ENCODE measurements around the gene PCCA. TPM values are rescaled to one million over a fixed set of nuclear protein-coding genes. Genes with fewer than 3 reads are reported as not detected.
"Not testable (repeated sequence)": the region's sequence is repeated elsewhere in the genome, so short reads cannot be mapped to it uniquely, and the experiment has no call there.

Gene PCCA
- total and polyA plus RNA-seq, 4 donors: 17.7 to 37.4 (median 22.6) TPM

- intact Hi-C loops (cut with DNase I); H3K27me3 ChIP-seq (ENCODE audit: control insufficient read depth in 1 of 2, insufficient read depth in 2 of 2, low read length in 1 of 2); H3K9me3 ChIP-seq (ENCODE audit: control insufficient read depth, low read length); H3K27ac ChIP-seq (ENCODE audit: low read depth in 1 of 2, low read length in 2 of 2); ATAC-seq (ENCODE audit: low FRiP score); H3K4me1 ChIP-seq (ENCODE audit: control insufficient read depth in 1 of 2, insufficient read depth in 2 of 2, low read length in 2 of 2); H3K4me3 ChIP-seq (ENCODE audit: low read length in 2 of 2); DNase-seq; H3K36me3 ChIP-seq (ENCODE audit: control insufficient read depth in 1 of 2, insufficient read depth in 2 of 2, low read length in 1 of 2): not testable (repeated sequence)
- WGBS, 2 donors: 94 to 99% methylated on average over 5 of the region's 5 CpGs
Measured at GRCh38 chr13:100141461-100141961, 52.6 kb downstream of the PCCA start.

GRCh38 chr13:100146534-100146933 lies 57.6 kb downstream of the PCCA start:
- Histone ChIP-seq H3K27me3 (ENCODE audit: control insufficient read depth in 1 of 2, insufficient read depth in 2 of 2, low read length in 1 of 2) (no peaks in the 10 kb centered on the region), H3K9me3 (ENCODE audit: control insufficient read depth, low read length) (no peaks in the 10 kb centered on the region), H3K4me3 (ENCODE audit: low read length in 2 of 2) (no peak overlapping the region), H3K4me1 (ENCODE audit: control insufficient read depth in 1 of 2, insufficient read depth in 2 of 2, low read length in 2 of 2) (no peaks in the 10 kb centered on the region), H3K36me3 (ENCODE audit: control insufficient read depth in 1 of 2, insufficient read depth in 2 of 2, low read length in 1 of 2) (no peaks in the 10 kb centered on the region), H3K27ac (ENCODE audit: low read depth in 1 of 2, low read length in 2 of 2) (no peak overlapping the region)
- 98% methylated on average over 3 of the region's 3 CpGs for WGBS, 2 donors
- no peak for DNase-seq
- intact Hi-C loops (cut with DNase I): no loop called here
- no peak for ATAC-seq (ENCODE audit: low FRiP score)

GRCh38 chr13:100147825-100148224 lies 58.9 kb downstream of the PCCA start:
- DNase-seq (no peak), ATAC-seq (ENCODE audit: low FRiP score) (no peak)
- no peaks in the 10 kb centered on the region for H3K36me3 ChIP-seq (ENCODE audit: control insufficient read depth in 1 of 2, insufficient read depth in 2 of 2, low read length in 1 of 2)
- no peaks in the 10 kb centered on the region for H3K4me1 ChIP-seq (ENCODE audit: control insufficient read depth in 1 of 2, insufficient read depth in 2 of 2, low read length in 2 of 2)
- WGBS, 2 donors: 93 to 95% methylated on average over 4 of the region's 4 CpGs
- intact Hi-C loops (cut with DNase I): no loop called here
- no peak overlapping the region for H3K4me3 ChIP-seq (ENCODE audit: low read length in 2 of 2)
- no peaks in the 10 kb centered on the region for H3K27me3 ChIP-seq (ENCODE audit: control insufficient read depth in 1 of 2, insufficient read depth in 2 of 2, low read length in 1 of 2)
- H3K27ac ChIP-seq (ENCODE audit: low read depth in 1 of 2, low read length in 2 of 2): no peak overlapping the region
- no peaks in the 10 kb centered on the region for H3K9me3 ChIP-seq (ENCODE audit: control insufficient read depth, low read length)

GRCh38 chr13:100148422-100148821 lies 59.5 kb downstream of the PCCA start:
- Histone ChIP-seq H3K4me3 (ENCODE audit: low read length in 2 of 2) (no peak overlapping the region), H3K9me3 (ENCODE audit: control insufficient read depth, low read length) (no peaks in the 10 kb centered on the region), H3K36me3 (ENCODE audit: control insufficient read depth in 1 of 2, insufficient read depth in 2 of 2, low read length in 1 of 2) (no peaks in the 10 kb centered on the region), H3K27ac (ENCODE audit: low read depth in 1 of 2, low read length in 2 of 2) (no peak overlapping the region), H3K27me3 (ENCODE audit: control insufficient read depth in 1 of 2, insufficient read depth in 2 of 2, low read length in 1 of 2) (no peaks in the 10 kb centered on the region), H3K4me1 (ENCODE audit: control insufficient read depth in 1 of 2, insufficient read depth in 2 of 2, low read length in 2 of 2) (no peaks in the 10 kb centered on the region)
- DNase-seq (no peak), ATAC-seq (ENCODE audit: low FRiP score) (no peak)
- intact Hi-C loops (cut with DNase I): no loop called here
- 73 to 82% methylated on average over 4 of the region's 4 CpGs for WGBS, 2 donors

GRCh38 chr13:100149389-100149788 lies 60.5 kb downstream of the PCCA start:
- Histone ChIP-seq H3K4me1 (ENCODE audit: control insufficient read depth in 1 of 2, insufficient read depth in 2 of 2, low read length in 2 of 2) (no peaks in the 10 kb centered on the region), H3K9me3 (ENCODE audit: control insufficient read depth, low read length) (no peaks in the 10 kb centered on the region), H3K4me3 (ENCODE audit: low read length in 2 of 2) (no peak overlapping the region), H3K27me3 (ENCODE audit: control insufficient read depth in 1 of 2, insufficient read depth in 2 of 2, low read length in 1 of 2) (no peaks in the 10 kb centered on the region), H3K36me3 (ENCODE audit: control insufficient read depth in 1 of 2, insufficient read depth in 2 of 2, low read length in 1 of 2) (no peaks in the 10 kb centered on the region), H3K27ac (ENCODE audit: low read depth in 1 of 2, low read length in 2 of 2) (no peak overlapping the region)
- intact Hi-C loops (cut with DNase I): no loop called here
- ATAC-seq (ENCODE audit: low FRiP score) (no peak), DNase-seq (no peak)
- WGBS, 2 donors: 67 to 80% methylated on average over 4 of the region's 4 CpGs

- H3K9me3 ChIP-seq (ENCODE audit: control insufficient read depth, low read length); H3K36me3 ChIP-seq (ENCODE audit: control insufficient read depth in 1 of 2, insufficient read depth in 2 of 2, low read length in 1 of 2); H3K27ac ChIP-seq (ENCODE audit: low read depth in 1 of 2, low read length in 2 of 2); H3K4me3 ChIP-seq (ENCODE audit: low read length in 2 of 2); ATAC-seq (ENCODE audit: low FRiP score); H3K27me3 ChIP-seq (ENCODE audit: control insufficient read depth in 1 of 2, insufficient read depth in 2 of 2, low read length in 1 of 2); H3K4me1 ChIP-seq (ENCODE audit: control insufficient read depth in 1 of 2, insufficient read depth in 2 of 2, low read length in 2 of 2); DNase-seq; intact Hi-C loops (cut with DNase I): not testable (repeated sequence)
- 94 to 97% methylated on average over 16 of the region's 16 CpGs for WGBS, 2 donors
Measured at GRCh38 chr13:100150711-100151110, 61.8 kb downstream of the PCCA start.

- Histone ChIP-seq H3K36me3 (ENCODE audit: control insufficient read depth in 1 of 2, insufficient read depth in 2 of 2, low read length in 1 of 2) (peaks cover 0 to 5% of the 10 kb centered on the region in 2 donors), H3K9me3 (ENCODE audit: control insufficient read depth, low read length) (no peaks in the 10 kb centered on the region), H3K27ac (ENCODE audit: low read depth in 1 of 2, low read length in 2 of 2) (no peak overlapping the region), H3K4me3 (ENCODE audit: low read length in 2 of 2) (no peak overlapping the region), H3K27me3 (ENCODE audit: control insufficient read depth in 1 of 2, insufficient read depth in 2 of 2, low read length in 1 of 2) (no peaks in the 10 kb centered on the region), H3K4me1 (ENCODE audit: control insufficient read depth in 1 of 2, insufficient read depth in 2 of 2, low read length in 2 of 2) (no peaks in the 10 kb centered on the region)
- intact Hi-C loops (cut with DNase I): no loop called here
- 94 to 96% methylated on average over 6 of the region's 6 CpGs for WGBS, 2 donors
- DNase-seq (no peak), ATAC-seq (ENCODE audit: low FRiP score) (no peak)
Measured at GRCh38 chr13:100154842-100155416, 66.0 kb downstream of the PCCA start.

- Histone ChIP-seq H3K27ac (ENCODE audit: low read depth in 1 of 2, low read length in 2 of 2) (no peak overlapping the region), H3K36me3 (ENCODE audit: control insufficient read depth in 1 of 2, insufficient read depth in 2 of 2, low read length in 1 of 2) (peaks cover 0 to 5% of the 10 kb centered on the region in 2 donors), H3K4me3 (ENCODE audit: low read length in 2 of 2) (no peak overlapping the region), H3K9me3 (ENCODE audit: control insufficient read depth, low read length) (no peaks in the 10 kb centered on the region), H3K4me1 (ENCODE audit: control insufficient read depth in 1 of 2, insufficient read depth in 2 of 2, low read length in 2 of 2) (no peaks in the 10 kb centered on the region), H3K27me3 (ENCODE audit: control insufficient read depth in 1 of 2, insufficient read depth in 2 of 2, low read length in 1 of 2) (no peaks in the 10 kb centered on the region)
- ATAC-seq (ENCODE audit: low FRiP score) (no peak), DNase-seq (no peak)
- intact Hi-C loops (cut with DNase I): no loop called here
- 85 to 91% methylated on average over 1 of the region's 1 CpG for WGBS, 2 donors
Measured at GRCh38 chr13:100156788-100157187, 67.9 kb downstream of the PCCA start.

- WGBS, 2 donors: 73 to 96% methylated on average over 2 of the region's 2 CpGs
- Histone ChIP-seq H3K4me1 (ENCODE audit: control insufficient read depth in 1 of 2, insufficient read depth in 2 of 2, low read length in 2 of 2) (no peaks in the 10 kb centered on the region), H3K4me3 (ENCODE audit: low read length in 2 of 2) (no peak overlapping the region), H3K27me3 (ENCODE audit: control insufficient read depth in 1 of 2, insufficient read depth in 2 of 2, low read length in 1 of 2) (no peaks in the 10 kb centered on the region), H3K27ac (ENCODE audit: low read depth in 1 of 2, low read length in 2 of 2) (no peak overlapping the region), H3K36me3 (ENCODE audit: control insufficient read depth in 1 of 2, insufficient read depth in 2 of 2, low read length in 1 of 2) (peaks cover 0 to 5% of the 10 kb centered on the region in 2 donors), H3K9me3 (ENCODE audit: control insufficient read depth, low read length) (no peaks in the 10 kb centered on the region)
- intact Hi-C loops (cut with DNase I): no loop called here
- ATAC-seq (ENCODE audit: low FRiP score) (no peak), DNase-seq (no peak)
Measured at GRCh38 chr13:100158569-100158968, 69.7 kb downstream of the PCCA start.

Measured in aorta (tissue), 5 donors.